Testis (tissue), 2 donors: ENCODE measurements around the gene PRKG1.

Experiments
- POLR2A ChIP-seq: fragments of 450-650 bp; IDR thresholded peaks from one replicate; pipeline ENCODE4 v1.6.1; 2017; ENCODE audit warnings: antibody characterized with exemption, mild to moderate bottlenecking, moderate library complexity
- TF ChIP-seq, protein P1 (sequence below), 3 experiments: fragments of 450-650 bp in 2 of 3; fragments of 200-600 bp in 1 of 3; sonication (generic) in 1 of 3; IDR thresholded peaks; one replicate each; pipeline ENCODE4 v1.5.1; 2016 to 2019; ENCODE audit warnings: antibody characterized with exemption in 3 of 3, mild to moderate bottlenecking in 2 of 3, moderate library complexity in 1 of 3

DNA sequence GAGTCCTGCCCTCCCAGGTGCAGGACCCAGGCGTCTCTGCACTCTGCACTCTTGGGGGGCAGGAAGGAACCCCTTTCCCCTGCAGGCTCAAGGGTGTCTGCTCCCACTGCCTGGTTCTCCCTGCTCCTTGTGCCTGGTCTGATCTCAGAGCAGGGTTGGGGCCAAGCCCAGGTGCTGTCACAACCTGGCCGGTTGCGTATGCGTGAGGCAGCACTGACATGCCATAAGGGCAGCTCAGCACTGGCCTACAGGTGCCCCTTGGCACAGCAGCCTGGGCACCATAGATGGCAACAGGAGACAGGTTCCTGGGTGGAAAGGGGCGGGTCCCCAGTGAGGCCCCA, 1273.0 kb downstream of the PRKG1 start:
- TF ChIP-seq, protein P1, sequence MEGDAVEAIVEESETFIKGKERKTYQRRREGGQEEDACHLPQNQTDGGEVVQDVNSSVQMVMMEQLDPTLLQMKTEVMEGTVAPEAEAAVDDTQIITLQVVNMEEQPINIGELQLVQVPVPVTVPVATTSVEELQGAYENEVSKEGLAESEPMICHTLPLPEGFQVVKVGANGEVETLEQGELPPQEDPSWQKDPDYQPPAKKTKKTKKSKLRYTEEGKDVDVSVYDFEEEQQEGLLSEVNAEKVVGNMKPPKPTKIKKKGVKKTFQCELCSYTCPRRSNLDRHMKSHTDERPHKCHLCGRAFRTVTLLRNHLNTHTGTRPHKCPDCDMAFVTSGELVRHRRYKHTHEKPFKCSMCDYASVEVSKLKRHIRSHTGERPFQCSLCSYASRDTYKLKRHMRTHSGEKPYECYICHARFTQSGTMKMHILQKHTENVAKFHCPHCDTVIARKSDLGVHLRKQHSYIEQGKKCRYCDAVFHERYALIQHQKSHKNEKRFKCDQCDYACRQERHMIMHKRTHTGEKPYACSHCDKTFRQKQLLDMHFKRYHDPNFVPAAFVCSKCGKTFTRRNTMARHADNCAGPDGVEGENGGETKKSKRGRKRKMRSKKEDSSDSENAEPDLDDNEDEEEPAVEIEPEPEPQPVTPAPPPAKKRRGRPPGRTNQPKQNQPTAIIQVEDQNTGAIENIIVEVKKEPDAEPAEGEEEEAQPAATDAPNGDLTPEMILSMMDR (IDR thresholded peaks at IDR 0.05) = no peak
- TF ChIP-seq POLR2A = no peak
